ENCODE measurements around the gene TPCN2.
"Not testable (repeated sequence)": the region's sequence is repeated elsewhere in the genome, so short reads cannot be mapped to it uniquely, and the experiment has no call there.

The TPCN2 gene

DNA sequence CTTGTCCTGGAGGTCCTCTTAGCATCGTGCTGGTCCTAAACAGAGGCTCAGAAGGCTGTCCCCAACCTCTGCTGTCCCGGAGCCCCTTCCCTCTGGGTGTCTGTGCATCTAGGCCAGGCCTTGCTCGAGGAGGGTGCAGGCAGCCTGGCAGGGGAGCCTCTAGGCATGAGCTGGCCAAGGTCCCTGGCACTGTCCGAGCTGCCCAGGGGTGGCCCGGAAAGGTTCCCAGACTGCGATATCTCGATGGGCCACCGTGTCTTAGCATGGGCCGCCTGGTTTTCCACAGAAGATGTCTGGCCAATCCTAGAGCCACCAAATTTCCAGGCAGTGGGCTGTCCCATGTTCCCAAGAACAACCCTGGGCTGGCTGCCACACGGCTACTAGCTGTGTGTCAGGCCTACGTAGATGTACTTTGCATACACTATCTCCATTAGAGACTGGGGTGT lies 82.4 kb downstream of the TPCN2 start:
- DNase-seq: no peak

DNA sequence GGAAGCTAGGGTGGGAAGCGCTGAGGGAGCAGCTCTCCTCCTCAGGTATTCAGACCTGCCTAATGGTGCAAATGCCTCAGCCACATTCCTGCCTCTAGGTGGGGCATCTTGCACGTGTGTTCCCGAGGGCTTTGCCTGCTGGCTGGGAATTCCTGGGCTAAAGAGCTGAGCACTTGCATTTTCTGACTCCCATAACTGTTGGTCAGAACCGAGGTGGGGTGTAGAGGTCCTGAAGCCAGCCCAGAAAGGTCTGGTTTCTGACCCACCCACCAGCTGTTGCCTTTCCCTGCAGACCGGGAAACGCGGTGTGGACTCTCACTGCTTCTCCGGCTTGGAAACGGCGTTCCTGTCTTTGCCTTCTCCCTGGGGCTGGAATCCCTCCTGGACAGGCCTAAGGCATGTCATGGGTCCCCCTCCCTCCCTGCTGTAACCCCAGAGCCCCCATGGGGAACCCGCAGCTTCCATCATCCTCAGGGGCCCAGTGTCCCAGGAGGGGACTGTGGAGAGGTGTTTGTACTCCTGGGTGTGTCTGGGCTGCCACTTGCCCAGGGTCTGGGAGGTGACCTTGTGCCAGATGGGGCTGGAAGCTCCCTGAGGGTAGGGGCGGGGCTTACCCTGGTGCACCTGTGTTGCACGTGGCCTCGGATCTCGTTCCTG lies 83.0 kb downstream of the TPCN2 start:
- no peak for DNase-seq

GRCh38 chr11:69132301-69132670 lies 83.6 kb downstream of the TPCN2 start:
- DNase-seq: no peak

DNA sequence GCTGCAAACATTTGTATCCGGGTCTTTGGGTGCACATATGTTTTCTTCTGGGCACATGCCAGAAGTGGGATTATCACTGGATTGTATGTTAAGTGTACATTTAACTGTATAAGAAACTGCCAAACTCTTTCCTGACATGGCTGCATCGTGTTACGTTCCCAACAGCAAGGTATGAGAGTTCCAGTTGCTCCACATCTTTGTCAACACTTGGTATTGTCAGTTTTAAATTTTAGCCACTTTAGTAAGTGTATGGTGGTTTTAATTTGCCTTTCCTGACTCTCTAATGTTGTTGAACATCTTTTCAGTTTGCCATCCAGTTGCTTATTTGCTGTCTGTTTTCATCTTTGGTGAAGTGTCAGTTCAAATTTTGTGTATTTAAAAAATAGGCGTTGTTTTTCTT lies 84.5 kb downstream of the TPCN2 start:
- no peak for DNase-seq

- not testable (repeated sequence) for DNase-seq
Observed at GRCh38 chr11:69134182-69134581, 85.5 kb downstream of the TPCN2 start.

DNA sequence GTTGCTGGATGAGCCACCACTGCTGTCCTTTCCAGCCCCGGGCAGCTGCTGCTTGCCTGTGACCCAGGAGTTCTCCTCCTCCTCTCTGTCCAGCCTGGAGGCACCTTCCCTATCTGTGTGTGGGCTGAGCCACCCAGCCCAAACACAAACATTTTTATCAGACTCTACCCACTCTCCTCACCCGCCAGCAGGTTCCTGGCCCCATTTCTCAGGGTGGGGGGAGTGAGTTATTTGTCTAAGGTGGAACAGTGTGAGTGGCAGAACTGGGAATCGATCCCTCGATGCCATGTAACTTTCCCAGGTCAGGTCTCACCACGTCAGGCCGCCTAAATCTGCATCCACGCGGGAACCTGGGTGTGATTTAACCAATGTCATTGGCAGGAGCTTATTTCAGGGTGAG lies 86.2 kb downstream of the TPCN2 start:
- no peak for DNase-seq

GRCh38 chr11:69135420-69136363 lies 87.0 kb downstream of the TPCN2 start:
- DNase-seq: no peak

- DNase-seq: no peak
Observed at GRCh38 chr11:69136471-69136870, 87.7 kb downstream of the TPCN2 start.

- DNase-seq: no peak
Observed at GRCh38 chr11:69137151-69137844, 88.6 kb downstream of the TPCN2 start.

- no peak for DNase-seq
Observed at GRCh38 chr11:69138265-69138664, 89.5 kb downstream of the TPCN2 start.

DNA sequence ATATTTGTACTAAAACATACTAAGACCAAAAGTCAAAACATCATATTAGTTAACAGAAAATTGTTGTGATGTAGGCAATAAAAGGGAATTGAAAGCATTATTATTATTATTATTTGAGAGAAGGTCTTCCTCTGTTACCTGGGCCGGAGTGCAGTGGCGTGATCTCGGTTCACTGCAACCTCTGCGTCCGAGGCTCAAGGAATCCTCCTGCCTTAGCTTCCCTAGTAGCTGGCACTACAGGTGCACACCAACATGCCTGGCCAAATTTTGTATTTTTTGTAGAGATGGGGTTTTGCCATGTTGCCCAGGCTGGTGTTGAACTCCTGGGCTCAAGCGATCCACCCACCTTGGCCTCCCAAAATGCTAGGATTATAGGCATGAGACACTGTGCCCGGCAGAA lies 91.4 kb downstream of the TPCN2 start:
- DNase-seq: not testable (repeated sequence)

GRCh38 chr11:69140635-69141034 lies 91.9 kb downstream of the TPCN2 start:
- no peak for DNase-seq

GRCh38 chr11:69141742-69142141 lies 93.0 kb downstream of the TPCN2 start:
- no peak for DNase-seq

- DNase-seq: no peak
Observed at GRCh38 chr11:69142895-69143294, 94.2 kb downstream of the TPCN2 start.

DNA sequence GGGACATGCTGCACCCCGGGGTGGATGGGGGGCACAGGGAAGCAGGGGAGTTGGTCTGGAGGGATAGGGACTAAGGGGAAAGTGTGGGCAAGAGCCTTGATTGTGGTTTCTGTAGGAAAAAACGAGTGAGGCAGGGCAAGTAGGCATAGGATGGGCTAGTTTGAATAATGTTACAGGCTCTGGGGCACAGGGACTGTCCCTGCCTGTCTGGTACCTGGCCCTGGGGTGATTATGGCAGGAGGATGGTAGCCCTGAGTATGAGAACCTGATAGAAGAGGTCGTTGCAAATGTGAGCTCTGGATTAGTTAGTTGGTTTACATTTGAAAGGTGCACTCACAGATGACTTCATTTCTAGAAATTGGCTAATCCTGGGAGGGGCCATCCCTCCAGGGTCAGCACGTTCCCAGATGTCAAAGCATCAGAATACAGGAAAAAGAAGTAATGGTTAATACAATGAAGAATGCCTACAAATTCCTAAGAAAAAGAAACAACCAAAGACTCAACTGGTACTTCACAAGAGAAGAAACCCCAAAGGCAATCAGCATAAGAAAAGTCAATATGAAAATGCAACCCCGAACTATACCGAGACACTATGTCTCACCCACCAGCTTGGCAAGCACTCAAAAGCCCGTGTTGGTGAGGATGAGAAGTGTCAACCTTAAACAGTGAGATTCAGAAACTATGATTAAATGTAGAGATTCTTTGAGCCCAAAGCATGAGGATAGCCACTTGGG lies 95.8 kb downstream of the TPCN2 start:
- no peak for DNase-seq

- DNase-seq: no peak
Observed at GRCh38 chr11:69145050-69145380, 96.3 kb downstream of the TPCN2 start.

- DNase-seq: no peak
Observed at GRCh38 chr11:69148377-69148762, 99.6 kb downstream of the TPCN2 start.

DNA sequence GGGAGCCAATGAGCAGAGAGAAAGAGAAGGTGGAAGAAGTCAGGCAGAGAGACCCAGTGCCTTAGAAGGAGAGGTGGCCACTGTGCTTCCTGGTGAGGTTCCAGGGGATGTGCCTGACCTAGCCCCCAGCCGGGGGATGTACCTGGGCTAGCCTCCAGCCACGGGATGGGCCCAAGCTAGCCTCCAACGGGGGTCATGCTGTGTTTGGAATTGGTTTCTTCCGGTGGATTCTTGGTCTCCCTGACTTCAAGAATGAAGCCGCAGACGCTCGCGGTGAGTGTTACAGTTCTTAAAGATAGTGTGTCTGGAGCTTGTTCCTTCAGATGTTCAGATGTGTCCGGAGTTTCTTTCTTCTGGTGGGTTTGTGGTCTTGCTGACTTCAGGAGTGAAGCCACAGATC lies 100.1 kb downstream of the TPCN2 start:
- no peak for DNase-seq

GRCh38 chr11:69149338-69150045 lies 100.8 kb downstream of the TPCN2 start:
- DNase-seq: not testable (repeated sequence)

GRCh38 chr11:69150175-69150574 lies 101.4 kb downstream of the TPCN2 start:
- DNase-seq: no peak

GRCh38 chr11:69151836-69152235 lies 103.1 kb downstream of the TPCN2 start:
- no peak for DNase-seq

DNA sequence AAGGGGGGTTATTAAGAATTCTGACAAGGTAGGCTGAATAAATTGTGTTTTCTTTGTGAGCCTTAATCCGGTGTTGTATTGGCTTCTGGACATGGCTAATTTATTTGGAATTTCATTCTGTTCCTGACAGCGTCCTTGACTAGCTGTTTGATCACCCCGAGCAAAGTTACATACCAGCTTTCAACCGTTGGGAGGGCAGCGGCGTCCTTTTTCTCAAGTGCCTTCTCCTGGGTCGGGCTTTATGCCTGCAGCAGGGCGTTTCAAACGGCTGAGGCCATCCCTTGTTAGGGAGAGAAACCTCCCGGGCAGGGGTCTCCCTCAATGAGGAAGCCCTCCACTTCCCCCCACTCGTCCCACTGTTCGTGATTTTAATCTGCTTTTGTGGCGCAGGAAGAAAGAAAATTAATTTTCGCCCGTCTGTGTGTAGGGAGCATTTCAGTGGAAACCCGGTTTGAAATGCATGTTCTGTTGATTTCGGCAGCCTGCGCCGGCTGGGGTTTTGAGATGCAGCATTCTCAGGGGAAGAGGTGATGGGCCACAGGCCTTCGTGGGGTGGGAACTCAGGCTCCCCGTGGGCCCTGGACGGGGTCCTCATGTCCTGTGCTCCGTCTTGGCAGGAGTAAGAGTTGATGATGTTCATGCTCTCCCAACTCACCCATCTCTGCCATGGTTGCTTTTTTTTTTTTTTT lies 104.1 kb downstream of the TPCN2 start:
- no peak for DNase-seq
